CD4-positive, alpha-beta T cell treated with Interleukin-6 at 100 ng/mL for 8 hours (primary cell): Measurements from ENCODE around the gene ETNPPL.

Source experiments
- DNase-seq: peaks from one replicate; pipeline ENCODE4 v3.0.0-alpha.2; 2020; ENCODE audit warnings: mixed read lengths, low spot score

Gene ETNPPL

DNA sequence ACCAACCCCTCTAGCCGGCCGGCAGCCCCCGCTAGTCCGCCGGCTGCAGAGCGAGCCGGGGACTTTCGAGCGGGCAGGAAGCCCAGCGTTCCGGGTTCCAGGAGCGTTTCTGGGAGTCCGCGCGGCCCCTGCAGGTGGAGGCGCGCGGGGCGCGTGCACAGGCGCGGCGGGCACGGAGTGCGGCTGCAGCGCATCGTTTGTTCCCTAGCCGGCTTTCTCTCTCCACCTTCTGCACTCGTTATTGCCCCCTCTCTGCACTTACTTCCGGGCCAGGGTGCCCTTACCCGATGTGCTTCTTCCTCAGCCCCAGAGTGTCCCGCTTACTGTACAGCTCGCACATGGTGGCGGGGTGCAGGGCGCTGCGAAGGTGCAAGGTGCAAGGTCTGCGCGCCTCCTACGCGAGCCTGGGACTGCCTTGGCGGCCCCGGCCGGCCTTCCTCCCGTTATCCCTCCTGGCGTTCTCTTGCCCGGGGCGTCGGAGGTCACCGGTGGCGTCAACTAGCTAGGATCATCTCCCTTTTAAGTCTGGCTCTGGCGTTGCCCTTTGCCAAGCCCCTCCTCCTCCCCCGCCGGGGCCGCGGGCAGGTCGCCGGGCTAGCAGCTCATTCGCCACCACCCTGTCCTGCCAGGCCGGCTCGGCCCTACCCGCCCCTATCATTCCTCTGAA is at the start of gene ETNPPL:
Gene ETNPPL, minus strand, starts transcription at position 495 of the 667 bp plus-strand sequence. Its CDS starts 155 bp downstream, at position 340.
- DNase-seq, result no peak

GRCh38 chr4:108811486-108811885 is 48.6 kb upstream of the ETNPPL start:
- no peak for DNase-seq

- DNase-seq, result no peak
Observed at GRCh38 chr4:108810087-108810486, 47.2 kb upstream of the ETNPPL start.

GRCh38 chr4:108804648-108805273 is 41.9 kb upstream of the ETNPPL start:
- no peak for DNase-seq

DNA sequence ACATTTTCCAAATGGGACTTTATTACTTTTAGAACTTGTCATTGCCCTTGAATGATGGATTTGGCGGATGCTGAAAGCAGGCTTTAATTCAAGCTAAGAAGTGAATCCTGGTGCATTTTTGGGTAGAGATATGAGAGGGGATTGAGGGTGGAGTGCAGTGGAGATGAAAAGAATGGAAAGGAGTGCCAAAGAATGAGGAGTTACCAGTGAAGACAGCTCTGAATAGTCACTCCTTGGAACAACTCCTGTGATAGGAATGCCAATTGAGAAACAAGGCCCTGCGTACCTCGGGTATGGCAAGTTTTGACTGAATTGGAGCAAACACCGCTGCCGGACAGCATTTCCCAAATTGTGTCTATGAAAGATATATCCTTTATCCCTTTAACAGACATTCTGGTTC is 36.5 kb upstream of the ETNPPL start:
- DNase-seq, result no peak

DNA sequence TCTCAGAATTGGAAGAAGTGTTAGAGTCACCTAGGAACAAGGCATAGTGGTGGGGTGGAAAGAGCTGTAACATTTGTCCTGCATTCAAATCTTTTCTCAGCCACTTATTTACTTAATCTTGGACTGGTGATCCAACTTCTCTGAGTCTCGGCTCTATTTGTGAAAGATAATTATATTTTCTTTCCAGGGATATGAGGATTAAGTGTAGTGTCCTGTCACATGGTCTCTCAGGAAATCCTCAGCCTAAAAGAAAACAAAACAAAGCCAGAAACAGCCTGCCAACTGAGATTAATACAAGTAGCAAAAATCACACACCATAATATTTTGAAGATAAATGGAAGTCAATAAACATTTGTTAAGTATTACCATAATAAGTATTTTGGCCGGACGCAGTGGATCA is 33.3 kb upstream of the ETNPPL start:
- no peak for DNase-seq

GRCh38 chr4:108795733-108796132 is 32.9 kb upstream of the ETNPPL start:
- no peak for DNase-seq

DNA sequence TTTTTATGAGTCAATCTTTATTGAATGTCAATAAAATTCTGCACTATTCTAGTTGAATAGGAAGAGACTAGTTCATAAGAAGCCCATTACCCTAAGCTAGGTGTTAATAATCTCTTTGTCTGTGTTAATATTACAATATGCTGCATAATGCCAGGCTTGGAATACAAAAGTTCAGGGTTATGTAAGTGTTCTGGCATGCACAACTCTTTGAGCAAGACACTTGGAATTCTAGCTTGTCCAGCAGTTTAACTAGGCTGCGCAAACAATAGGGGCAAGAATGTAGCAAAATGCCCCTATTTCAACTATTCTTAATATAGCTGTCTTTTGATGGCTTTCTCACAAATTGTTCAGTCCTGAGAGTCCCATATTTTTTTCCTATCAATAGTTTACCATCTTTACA is 31.3 kb upstream of the ETNPPL start:
- no peak for DNase-seq

GRCh38 chr4:108793415-108793814 is 30.6 kb upstream of the ETNPPL start:
- DNase-seq, result no peak

- no peak for DNase-seq
Observed at GRCh38 chr4:108788731-108789130, 25.9 kb upstream of the ETNPPL start.

- DNase-seq, result no peak
Observed at GRCh38 chr4:108787724-108788123, 24.9 kb upstream of the ETNPPL start.

DNA sequence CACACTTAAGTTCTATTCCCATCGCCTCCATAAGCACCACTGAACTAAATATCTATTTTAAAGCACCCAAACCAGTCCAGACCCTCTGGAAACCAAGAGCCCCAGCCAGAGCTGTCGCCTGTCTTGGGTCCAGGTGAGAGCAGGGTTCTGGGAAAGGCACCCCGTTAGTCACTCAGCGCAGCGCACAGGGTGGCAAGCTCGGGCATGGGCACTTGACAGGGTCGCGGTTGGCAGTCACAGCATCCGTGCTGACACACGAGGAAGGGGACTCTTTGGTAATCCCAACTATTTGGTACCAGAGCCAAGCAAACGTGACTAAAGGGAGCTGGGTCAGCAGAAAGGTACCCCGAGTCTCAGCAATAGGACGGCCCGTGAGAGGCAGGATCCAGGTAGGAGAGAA is 24.3 kb upstream of the ETNPPL start:
- DNase-seq, result no peak

DNA sequence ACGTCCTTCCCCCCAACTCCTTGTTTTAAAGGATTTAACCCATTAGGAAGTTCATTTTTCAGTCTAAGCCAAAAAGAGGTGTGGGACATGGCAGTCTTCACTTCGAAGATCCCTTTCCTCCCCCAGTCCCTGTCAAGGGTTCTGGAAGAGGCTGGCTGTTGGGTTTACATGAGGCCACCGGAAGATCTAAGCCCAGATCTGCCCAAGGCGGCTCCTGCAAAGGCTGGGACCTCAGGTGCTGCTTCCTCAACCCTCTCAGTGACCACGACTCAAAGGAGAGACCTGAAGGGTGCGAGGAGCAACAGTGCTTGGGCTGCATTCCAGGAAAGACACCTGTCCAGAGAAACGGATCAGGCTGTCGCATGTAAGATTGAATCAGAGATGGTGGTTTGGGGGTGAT is 23.5 kb upstream of the ETNPPL start:
- DNase-seq, result no peak

- no peak for DNase-seq
Observed at GRCh38 chr4:108783665-108784463, 21.0 kb upstream of the ETNPPL start.

DNA sequence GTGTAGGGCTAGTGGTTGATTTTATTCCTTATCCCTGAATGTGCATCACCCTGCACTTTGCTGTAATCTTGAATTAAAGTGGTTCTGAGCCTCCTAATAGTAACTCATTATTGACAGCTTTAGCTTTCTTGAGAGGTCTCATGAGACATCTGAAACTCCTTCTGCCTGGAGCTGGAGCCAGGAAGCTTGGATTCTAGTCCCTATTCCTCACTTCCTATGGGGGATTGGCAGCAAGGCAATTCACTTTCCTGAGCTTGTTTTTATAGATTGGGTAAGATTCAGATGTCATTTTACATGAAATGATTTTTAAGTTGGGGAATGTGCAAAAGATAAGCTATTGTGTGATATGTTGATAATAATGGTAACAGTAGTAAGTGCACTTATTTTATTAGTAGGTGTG is 17.1 kb upstream of the ETNPPL start:
- DNase-seq, result no peak

DNA sequence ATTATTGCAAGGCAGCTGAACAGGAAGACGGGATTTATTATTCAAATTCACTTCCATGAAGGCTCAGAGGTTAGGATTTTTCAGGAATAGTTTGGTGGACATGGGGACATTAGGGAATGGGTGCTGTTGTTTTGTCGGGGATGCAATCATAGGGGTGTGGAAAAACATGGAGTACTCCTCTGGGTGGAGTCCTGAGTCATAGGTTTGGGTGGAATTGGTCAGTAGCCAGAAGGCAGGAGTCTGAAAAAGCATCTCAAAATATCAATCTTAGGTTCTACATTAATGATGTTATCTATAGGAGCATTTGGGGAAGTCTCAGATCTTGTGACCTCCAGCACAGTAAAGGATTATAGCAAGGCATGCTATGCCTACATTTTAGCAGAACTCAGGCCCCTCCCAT is 14.5 kb upstream of the ETNPPL start:
- DNase-seq, result no peak

DNA sequence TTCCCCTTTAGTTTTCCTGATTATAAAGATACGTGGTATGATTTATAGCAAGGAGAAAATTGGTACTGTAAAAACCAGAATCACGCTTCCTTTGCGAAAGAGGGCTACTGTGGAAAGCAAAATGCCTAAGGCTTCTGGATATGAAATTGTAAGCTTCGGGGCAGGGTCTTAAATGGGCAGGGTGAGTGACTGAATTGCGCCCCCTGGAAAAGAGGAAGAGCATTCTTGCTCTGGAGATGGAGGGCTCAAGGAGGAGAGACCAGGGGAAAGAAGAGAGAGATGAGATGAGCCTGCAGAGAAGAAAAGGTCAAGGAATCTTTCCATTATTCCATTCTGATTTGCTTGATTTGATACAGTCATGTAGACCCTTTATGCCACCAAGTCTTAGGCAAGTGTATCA is 13.1 kb upstream of the ETNPPL start:
- no peak for DNase-seq

- DNase-seq, result no peak
Observed at GRCh38 chr4:108774809-108775530, 12.1 kb upstream of the ETNPPL start.

GRCh38 chr4:108772402-108772801 is 9.5 kb upstream of the ETNPPL start:
- no peak for DNase-seq

DNA sequence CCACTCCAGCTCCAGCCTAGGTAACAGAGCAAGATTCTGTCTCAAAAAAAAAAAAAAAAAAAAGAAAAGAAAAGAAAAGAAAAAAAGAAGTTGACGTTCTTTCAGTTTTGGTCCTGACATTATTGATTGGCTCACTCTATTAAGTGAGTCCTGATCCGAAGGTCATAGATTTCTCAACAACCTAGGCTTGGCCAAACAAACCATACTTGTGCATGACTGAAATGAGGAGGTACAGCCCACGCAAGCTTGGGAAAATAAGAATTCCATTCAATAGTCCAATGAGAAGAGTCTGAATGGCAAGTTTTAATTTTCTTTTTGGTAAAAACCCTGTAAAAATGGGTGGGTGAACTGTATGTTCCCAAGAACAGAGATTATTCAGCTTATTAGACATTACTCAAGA is 3.2 kb upstream of the ETNPPL start:
- no peak for DNase-seq

DNA sequence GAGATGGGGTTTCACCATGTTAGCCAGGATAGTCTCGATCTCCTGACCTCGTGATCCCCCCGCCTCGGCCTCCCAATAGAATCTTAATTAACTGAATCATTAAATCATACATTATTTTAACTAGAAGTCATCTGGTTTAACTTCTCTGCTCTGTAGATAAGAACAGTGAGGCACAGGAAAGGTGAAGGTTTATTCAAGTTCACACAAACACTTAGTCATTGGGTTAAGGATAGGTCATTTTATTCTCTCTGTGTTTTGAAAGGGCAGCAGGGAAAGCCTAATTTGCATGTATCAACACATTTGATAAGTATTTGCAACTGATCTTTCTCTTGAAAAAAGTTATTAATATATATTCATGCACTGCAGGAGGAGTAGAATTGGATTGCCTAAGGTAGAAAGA is 1.1 kb upstream of the ETNPPL start:
- DNase-seq, result no peak

- DNase-seq, result no peak
Observed at GRCh38 chr4:108763226-108763593, 357 bp upstream of the ETNPPL start.

GRCh38 chr4:108758498-108758897 is 4.4 kb downstream of the ETNPPL start:
- no peak for DNase-seq
